A673 (cell line): Measurements from ENCODE around the gene FOXP2.

Experiments
- EZH2 ChIP-seq: fragments of 200-600 bp; sonication (generic); IDR thresholded peaks from 2 replicates; pipeline ENCODE4 v1.6.1; 2017; ENCODE audit warnings: borderline replicate concordance, low read depth, mild to moderate bottlenecking, mixed read lengths, antibody characterized with exemption, low read length; ENCODE audit not compliant: poor library complexity, severe bottlenecking
- TF ChIP-seq, protein P1 (sequence below): fragments of 300-800, 200-600 bp; sonication (generic); conservative IDR thresholded peaks from 2 replicates; pipeline ENCODE4 v1.5.1; 2017; ENCODE audit warnings: low read depth, mild to moderate bottlenecking, antibody characterized with exemption, low read length, moderate library complexity, mixed read lengths

DNA sequence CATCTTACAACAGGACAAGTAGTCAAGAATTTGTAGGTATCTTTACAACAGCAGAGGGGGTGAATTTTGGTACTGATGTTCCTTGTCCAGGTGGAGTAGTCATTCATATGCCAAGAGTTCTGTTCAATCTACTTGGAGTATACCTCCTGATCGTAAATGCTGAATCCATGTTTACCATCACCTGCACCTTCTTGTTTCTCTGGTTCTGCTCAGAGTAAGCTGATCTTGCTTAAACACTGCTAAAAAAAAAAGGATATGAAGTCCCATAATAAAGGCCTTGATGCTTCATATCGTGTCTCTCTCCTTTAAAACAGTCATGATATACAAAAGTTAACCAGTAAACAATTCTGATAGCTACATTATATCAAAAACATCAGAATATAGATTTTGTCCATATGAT, 45.3 kb upstream of the FOXP2 start:
- TF ChIP-seq, protein P1, sequence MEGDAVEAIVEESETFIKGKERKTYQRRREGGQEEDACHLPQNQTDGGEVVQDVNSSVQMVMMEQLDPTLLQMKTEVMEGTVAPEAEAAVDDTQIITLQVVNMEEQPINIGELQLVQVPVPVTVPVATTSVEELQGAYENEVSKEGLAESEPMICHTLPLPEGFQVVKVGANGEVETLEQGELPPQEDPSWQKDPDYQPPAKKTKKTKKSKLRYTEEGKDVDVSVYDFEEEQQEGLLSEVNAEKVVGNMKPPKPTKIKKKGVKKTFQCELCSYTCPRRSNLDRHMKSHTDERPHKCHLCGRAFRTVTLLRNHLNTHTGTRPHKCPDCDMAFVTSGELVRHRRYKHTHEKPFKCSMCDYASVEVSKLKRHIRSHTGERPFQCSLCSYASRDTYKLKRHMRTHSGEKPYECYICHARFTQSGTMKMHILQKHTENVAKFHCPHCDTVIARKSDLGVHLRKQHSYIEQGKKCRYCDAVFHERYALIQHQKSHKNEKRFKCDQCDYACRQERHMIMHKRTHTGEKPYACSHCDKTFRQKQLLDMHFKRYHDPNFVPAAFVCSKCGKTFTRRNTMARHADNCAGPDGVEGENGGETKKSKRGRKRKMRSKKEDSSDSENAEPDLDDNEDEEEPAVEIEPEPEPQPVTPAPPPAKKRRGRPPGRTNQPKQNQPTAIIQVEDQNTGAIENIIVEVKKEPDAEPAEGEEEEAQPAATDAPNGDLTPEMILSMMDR = no peak
- no peak for TF ChIP-seq EZH2
